ENCODE results near the gene KLF2. TPM values are rescaled to one million over a fixed set of nuclear protein-coding genes. Genes with fewer than 3 reads are reported as not detected.
A peak's percentile ranks its signal among the peaks of the same experiment; 100 is the strongest.

KLF2 gene
- total and polyA plus RNA-seq, 8 donors, result 3.1 to 12.0 (median 5.2) TPM

DNA sequence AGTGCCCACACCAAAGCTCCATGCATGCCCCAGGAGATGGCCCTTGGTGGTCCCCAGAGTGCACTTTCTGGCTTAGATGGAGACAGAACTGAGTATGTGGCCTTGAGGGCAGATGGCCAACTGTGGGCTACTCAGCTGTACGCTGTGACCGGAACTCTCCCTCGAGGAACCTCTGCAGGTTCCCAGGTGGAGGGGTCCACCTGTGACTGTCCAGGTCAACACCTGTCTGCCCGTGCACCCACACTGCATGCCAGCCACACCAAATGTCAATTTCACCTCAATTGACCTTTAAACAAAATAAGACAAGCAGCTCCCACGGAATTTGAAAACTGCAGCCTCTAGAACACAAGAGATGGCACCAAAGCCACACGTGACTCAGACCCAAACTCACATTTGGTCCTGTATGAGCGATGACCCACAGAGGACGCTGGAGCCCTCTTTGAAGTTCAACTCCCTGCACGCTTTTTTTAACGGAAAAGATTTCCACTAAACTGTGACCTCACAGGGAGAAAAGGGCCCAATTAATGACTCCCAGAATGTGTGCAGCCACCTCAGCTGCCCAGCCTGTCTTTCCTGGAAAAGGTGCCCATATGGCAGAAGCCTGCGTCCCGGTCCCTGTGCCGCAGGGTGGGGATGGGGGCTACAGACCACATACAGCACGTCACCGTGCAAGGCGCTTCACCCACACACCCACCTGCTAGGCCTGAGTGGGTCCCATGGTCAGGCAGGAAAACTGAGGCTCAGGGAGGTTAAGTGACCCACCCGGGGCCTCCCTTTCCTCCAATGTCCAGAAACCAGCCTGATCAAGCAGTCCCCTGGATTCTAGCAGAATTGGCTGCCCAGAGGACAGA, 47.7 kb downstream of the KLF2 start:
- Histone ChIP-seq H3K27me3 (no peaks in the 10 kb centered on the region), H3K4me3 (no peak overlapping the region), H3K36me3 (peaks cover 0 to 26% (median 2%) of the 10 kb centered on the region in 3 donors), H3K9me3 (no peaks in the 10 kb centered on the region), H3K27ac (no peak overlapping the region), H3K4me1 (peaks cover 0 to 3% (median 0%) of the 10 kb centered on the region in 3 donors)
- FAIRE-seq (no peak), DNase-seq (peak in 1 of 6 donors; percentile 26), ATAC-seq (no peak)
- 77 to 79% methylated on average over 17 of the region's 17 CpGs for WGBS, 2 donors
- intact Hi-C loops (cut with DNase I), result loop anchor here in 1 of 3 donors (10.0 kb wide), 1 partner anchor 127 kb away; no protein-coding TSS in a partner anchor
- TF ChIP-seq, protein P1, sequence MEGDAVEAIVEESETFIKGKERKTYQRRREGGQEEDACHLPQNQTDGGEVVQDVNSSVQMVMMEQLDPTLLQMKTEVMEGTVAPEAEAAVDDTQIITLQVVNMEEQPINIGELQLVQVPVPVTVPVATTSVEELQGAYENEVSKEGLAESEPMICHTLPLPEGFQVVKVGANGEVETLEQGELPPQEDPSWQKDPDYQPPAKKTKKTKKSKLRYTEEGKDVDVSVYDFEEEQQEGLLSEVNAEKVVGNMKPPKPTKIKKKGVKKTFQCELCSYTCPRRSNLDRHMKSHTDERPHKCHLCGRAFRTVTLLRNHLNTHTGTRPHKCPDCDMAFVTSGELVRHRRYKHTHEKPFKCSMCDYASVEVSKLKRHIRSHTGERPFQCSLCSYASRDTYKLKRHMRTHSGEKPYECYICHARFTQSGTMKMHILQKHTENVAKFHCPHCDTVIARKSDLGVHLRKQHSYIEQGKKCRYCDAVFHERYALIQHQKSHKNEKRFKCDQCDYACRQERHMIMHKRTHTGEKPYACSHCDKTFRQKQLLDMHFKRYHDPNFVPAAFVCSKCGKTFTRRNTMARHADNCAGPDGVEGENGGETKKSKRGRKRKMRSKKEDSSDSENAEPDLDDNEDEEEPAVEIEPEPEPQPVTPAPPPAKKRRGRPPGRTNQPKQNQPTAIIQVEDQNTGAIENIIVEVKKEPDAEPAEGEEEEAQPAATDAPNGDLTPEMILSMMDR (IDR thresholded peaks at IDR 0.05), result no peak

GRCh38 chr19:16373079-16373478, 48.5 kb downstream of the KLF2 start:
- no peak for DNase-seq
- FAIRE-seq, result no peak
- Histone ChIP-seq H3K27me3 (no peaks in the 10 kb centered on the region), H3K36me3 (peaks cover 0 to 31% (median 2%) of the 10 kb centered on the region in 3 donors), H3K9me3 (no peaks in the 10 kb centered on the region), H3K4me1 (peaks cover 0 to 3% (median 0%) of the 10 kb centered on the region in 3 donors), H3K4me3 (no peak overlapping the region), H3K27ac (no peak overlapping the region)
- no peak for ATAC-seq
- intact Hi-C loops (cut with DNase I), result loop anchor here in 1 of 3 donors (10.0 kb wide), 1 partner anchor 128 kb away; no protein-coding TSS in a partner anchor
- WGBS, 2 donors, result 84 to 85% methylated on average over 12 of the region's 12 CpGs
- TF ChIP-seq, protein P1 (IDR thresholded peaks at IDR 0.05), result no peak

DNA sequence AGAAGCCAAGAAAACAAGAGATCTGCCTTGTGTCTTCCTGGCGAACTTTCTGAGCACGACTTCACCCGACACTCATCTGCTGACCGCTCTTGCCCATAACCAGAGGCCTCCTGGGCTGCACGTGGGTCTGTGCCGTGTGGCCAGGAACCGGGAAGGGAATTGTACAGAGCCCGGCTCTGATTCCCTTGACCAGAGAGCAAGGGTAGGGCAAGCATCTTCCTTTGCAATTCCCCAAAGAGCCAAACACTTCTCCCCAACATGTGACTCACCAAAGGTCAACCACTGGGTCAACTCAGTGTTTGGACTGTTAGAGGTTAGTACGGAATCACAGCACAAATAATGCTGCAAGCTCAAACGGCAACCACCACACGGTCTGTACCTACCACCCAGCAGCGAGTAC, 48.9 kb downstream of the KLF2 start:
- H3K27me3 ChIP-seq, result no peaks in the 10 kb centered on the region
- TF ChIP-seq, protein P1 (IDR thresholded peaks at IDR 0.05), result no peak
- peaks cover 0 to 3% (median 0%) of the 10 kb centered on the region in 3 donors for H3K4me1 ChIP-seq
- H3K36me3 ChIP-seq, result peaks cover 0 to 31% (median 2%) of the 10 kb centered on the region in 3 donors
- intact Hi-C loops (cut with DNase I), result loop anchor here in 1 of 3 donors (10.0 kb wide), 1 partner anchor 129 kb away; no protein-coding TSS in a partner anchor
- DNase-seq (no peak), FAIRE-seq (no peak), ATAC-seq (peak in 3 of 4 donors; percentile 22 to 45 (median 32))
- H3K4me3 ChIP-seq, result no peak overlapping the region
- H3K9me3 ChIP-seq, result no peaks in the 10 kb centered on the region
- WGBS, 2 donors, result 85 to 87% methylated on average over 12 of the region's 12 CpGs
- H3K27ac ChIP-seq, result no peak overlapping the region

DNA sequence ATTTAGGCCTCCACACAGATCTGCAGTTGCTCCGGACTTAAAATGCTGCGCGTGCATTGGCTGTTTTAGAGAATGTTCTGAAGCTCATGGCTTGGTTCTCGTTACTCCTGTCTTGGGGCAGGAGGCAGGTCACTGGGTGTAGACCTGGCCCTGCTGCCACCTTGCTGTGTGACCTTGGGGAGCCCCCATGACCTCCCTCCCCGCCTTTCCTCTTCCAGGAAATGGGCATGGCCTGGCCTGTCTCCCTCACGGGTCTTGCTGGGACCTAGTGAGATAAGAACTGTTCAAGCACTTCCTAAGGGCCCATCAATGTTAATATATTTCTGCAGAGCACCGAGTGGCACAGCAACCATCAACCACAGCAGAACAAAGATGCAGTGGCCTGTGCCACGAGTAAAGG, 49.4 kb downstream of the KLF2 start:
- H3K36me3 ChIP-seq, result peaks cover 0 to 31% (median 2%) of the 10 kb centered on the region in 3 donors
- 75 to 84% methylated on average over 8 of the region's 8 CpGs for WGBS, 2 donors

More for the DNA sequence above, 49.4 kb downstream of the KLF2 start:
- no peak overlapping the region for H3K4me3 ChIP-seq
- no peak overlapping the region for H3K27ac ChIP-seq
- peak in 1 of 6 donors; percentile 11 for DNase-seq
- H3K27me3 ChIP-seq, result no peaks in the 10 kb centered on the region
- no peak for ATAC-seq
- intact Hi-C loops (cut with DNase I), result loop anchor here in 1 of 3 donors (10.0 kb wide), 1 partner anchor 129 kb away; no protein-coding TSS in a partner anchor
- TF ChIP-seq, protein P1 (IDR thresholded peaks at IDR 0.05), result no peak
- peaks cover 0 to 3% (median 0%) of the 10 kb centered on the region in 3 donors for H3K4me1 ChIP-seq
- FAIRE-seq, result no peak
- no peaks in the 10 kb centered on the region for H3K9me3 ChIP-seq

Data from pancreas (tissue), 10 donors.